ENCODE measurements around the gene MRPL20.

The MRPL20 gene

DNA sequence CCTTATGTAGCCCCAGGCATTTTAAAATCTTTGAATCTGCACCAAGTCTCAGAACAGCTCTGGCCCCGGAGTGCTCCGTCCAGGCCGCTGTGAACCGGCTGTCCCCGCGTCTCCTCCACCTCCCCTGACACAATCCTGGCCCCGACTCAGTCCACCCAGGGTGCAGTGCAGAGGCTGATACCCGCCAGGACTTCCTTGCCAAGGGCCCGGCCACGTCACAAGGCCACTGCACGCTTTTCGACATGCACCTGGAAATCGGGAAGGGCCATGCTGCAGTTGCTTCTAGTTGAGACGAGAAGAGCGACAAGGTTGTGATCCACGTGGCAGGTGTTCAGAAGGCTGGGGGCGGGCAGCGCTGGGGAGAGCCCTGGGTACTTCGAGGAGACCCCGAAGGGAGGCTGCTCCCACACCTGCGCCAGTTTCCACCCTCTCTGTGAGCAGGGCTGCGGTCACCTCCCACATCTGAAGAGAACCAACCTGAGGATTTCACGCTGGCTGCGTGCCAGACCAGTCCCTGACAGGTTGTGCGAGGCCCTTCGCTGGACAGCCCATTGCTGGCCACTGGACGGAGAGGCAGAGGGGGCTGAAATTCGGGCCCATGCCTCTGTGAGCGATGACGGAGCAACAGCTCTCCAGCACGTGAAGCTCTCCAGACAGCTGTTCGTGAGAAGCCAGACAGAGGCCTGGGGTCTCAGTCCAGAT is 35.1 kb upstream of the MRPL20 start:
- no peak for TF ChIP-seq JUND (IDR thresholded peaks at IDR 0.05; ENCODE audit: low read depth)
- in situ Hi-C loops (cut with HindIII; ENCODE audit: low pct_unique_long_range_greater_than_20kb, low sequenced_read_pairs): no loop called here
- no peak for DNase-seq (ENCODE audit: low read depth in 1 of 2, low spot score in 1 of 2)

DNA sequence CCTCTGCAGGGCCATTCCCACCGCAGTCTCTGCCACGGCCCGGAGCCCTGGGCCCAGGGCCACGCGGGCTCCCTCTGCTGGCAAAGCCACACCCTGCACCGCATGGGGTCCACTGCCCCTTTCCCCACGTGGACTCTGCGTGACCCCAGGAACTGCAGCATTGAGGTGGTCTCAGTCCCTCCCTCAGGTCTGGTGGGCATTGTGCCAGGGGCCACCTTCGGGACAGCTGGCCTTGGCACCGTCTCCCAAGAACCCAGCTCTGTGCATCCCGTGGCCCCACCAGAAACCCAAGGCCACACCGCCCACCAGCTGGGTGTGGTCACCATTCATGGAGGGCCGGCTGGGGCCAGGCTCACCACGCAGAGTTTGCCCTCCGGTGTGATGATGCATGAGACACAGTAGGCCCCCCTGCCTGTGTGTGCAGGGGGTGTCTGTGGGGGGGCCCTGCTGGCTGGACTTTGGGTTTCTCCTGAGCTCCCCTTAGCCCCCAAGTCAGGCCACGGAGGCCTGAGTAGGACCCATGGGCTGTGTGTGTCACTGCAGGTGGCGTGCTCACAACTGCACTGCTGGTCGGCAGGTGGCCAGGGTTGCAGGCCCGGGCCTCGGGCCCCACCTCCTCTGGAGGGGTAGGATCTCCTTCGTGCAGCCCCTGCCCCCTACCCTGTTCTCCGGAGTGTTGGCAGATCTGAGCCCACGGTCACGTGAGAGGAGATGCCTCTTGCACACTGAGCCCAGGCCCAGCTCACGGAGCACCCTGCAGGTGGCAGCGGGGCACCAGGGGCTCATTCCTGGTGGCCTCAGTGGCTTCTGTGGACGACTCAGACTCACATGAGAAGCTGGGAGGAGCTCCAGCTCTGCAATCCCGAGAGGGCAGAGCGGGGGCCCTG is 34.2 kb upstream of the MRPL20 start:
- in situ Hi-C loops (cut with HindIII; ENCODE audit: low pct_unique_long_range_greater_than_20kb, low sequenced_read_pairs): no loop called here
- TF ChIP-seq JUND (IDR thresholded peaks at IDR 0.05; ENCODE audit: low read depth): no peak
- peak in 1 of 2 experiments; percentile 41 for DNase-seq (ENCODE audit: low read depth in 1 of 2, low spot score in 1 of 2)

DNA sequence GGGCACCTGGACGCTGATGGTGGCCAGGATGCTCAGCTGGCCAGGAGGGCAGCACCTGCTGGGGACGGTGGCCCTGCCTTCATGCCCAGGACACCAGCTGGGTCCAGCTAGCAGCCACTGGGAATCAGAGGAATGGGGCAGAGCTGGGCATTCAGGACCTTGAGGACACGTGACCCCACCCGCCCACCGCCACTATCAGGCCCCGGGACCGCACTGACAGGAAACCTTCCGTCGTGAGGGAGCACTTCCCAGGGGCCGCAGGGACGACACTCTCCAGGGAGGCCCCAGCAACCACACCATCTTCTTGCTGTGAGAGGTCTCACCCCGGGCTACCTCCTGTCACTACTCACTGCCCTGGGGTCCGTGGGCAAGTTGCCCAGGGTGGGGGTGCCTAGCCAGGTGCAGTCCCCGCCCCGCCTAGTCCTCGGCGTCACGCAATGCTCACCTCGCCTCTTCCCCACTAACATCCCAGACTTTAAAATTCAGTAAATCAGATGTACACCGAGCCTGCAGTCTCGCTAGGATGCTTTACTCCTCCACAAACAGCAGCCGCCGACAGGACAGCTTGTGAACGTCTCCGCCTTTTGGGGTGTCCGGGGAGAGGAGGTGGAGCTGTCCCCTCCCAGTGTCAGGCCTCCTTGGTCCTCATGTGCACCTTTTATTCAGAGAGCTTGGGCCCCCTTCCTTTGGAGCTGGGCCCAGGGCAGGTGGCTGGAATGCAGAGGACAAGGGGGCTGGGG is 33.3 kb upstream of the MRPL20 start:
- DNase-seq (ENCODE audit: low read depth in 1 of 2, low spot score in 1 of 2): no peak
- TF ChIP-seq JUND (IDR thresholded peaks at IDR 0.05; ENCODE audit: low read depth): no peak
- in situ Hi-C loops (cut with HindIII; ENCODE audit: low pct_unique_long_range_greater_than_20kb, low sequenced_read_pairs): no loop called here

DNA sequence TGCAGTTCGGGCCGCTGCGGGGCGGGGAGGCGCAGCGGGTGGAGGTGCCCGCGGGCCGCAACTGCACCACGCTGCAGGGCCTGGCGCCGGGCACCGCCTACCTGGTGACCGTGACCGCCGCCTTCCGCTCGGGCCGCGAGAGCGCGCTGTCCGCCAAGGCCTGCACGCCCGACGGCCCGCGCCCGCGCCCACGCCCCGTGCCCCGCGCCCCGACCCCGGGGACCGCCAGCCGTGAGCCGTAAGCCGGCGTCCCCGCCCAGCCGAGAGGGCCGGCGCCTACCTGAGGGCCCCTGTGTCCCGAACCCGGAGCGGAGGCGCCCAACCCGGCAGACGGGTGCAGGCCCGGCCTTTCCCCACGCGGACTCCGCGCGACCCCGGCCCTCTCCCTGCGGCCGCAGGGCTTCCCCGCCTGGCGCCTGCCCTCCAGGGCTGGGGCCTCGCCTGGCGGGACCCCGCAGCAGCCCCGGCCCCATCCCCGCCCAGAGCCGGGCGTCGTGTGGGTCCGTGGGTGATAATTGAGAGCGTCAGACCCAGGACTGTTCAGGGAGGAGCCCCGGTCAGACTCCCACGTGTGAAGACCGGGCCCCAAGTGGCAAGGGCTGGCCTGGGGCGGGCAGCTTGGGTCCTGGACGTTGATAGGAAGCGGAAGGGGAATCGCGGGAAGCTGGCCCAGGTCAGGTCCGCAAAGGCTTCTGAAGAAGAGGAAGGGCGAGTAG is 32.6 kb upstream of the MRPL20 start:
- DNase-seq (ENCODE audit: low read depth in 1 of 2, low spot score in 1 of 2): no peak
- TF ChIP-seq JUND (IDR thresholded peaks at IDR 0.05; ENCODE audit: low read depth): no peak
- in situ Hi-C loops (cut with HindIII; ENCODE audit: low pct_unique_long_range_greater_than_20kb, low sequenced_read_pairs): no loop called here

DNA sequence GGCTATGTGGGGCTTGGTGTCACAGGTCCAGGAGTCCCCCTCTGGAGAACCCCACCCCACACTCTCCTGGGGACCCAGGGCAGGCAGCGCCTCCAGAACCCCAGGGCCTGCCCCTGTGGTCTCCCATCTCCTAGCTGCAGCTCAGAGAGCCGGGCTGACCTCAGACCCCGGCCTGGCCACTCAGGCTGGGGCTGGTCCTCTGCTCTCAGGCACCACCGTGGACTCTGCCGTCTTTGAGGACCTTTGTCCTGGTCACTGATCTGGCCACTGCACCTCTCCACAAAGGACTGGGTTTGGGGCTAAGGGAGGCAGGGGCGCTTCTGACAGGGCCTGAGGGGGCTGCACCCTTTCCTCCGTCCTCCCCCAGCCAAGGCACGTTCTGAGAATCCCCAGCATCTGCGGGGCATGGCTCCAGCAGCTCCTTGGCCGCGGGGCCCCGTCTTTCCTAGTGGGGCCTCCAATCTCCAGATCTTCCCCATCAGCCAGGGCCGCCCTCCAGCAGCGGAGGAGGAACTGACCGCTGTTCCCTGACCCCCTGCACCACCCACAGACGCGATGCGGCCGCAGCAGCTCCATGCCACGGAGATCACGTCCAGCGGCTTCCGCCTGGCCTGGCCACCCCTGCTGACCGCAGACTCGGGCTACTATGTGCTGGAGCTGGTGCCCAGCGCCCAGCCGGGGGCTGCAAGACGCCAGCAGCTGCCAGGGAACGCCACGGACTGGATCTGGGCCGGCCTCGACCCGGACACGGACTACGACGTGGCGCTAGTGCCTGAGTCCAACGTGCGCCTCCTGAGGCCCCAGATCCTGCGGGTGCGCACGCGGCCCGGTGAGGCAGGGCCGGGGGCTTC is 31.7 kb upstream of the MRPL20 start:
- no peak for DNase-seq (ENCODE audit: low read depth in 1 of 2, low spot score in 1 of 2)
- TF ChIP-seq JUND (IDR thresholded peaks at IDR 0.05; ENCODE audit: low read depth): no peak
- in situ Hi-C loops (cut with HindIII; ENCODE audit: low pct_unique_long_range_greater_than_20kb, low sequenced_read_pairs): no loop called here

DNA sequence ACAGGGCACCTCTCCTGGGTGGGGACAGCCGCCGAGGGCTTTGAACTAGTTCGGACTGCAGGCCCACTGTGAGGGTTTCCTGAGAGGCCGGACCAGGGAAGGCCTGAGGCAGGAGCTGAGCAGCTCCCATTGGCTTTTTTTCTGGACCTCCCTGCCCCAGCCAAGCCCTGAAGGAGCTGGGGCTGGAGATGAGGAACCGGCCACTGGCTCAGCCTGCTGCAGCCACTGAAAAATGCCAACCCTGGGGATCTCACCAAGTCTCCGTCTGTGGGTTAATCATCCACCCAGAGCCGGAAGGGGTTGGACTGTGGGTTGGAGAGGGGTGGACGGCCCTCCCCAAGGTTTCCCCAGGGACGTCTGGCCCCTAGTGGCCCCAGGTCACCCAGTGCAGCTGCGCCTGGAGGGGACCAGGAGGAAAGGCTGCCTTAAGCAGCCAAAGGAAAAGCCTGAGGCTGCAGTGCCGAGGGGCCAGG is 30.8 kb upstream of the MRPL20 start:
- in situ Hi-C loops (cut with HindIII; ENCODE audit: low pct_unique_long_range_greater_than_20kb, low sequenced_read_pairs): no loop called here
- no peak for TF ChIP-seq JUND (IDR thresholded peaks at IDR 0.05; ENCODE audit: low read depth)
- no peak for DNase-seq (ENCODE audit: low read depth in 1 of 2, low spot score in 1 of 2)

DNA sequence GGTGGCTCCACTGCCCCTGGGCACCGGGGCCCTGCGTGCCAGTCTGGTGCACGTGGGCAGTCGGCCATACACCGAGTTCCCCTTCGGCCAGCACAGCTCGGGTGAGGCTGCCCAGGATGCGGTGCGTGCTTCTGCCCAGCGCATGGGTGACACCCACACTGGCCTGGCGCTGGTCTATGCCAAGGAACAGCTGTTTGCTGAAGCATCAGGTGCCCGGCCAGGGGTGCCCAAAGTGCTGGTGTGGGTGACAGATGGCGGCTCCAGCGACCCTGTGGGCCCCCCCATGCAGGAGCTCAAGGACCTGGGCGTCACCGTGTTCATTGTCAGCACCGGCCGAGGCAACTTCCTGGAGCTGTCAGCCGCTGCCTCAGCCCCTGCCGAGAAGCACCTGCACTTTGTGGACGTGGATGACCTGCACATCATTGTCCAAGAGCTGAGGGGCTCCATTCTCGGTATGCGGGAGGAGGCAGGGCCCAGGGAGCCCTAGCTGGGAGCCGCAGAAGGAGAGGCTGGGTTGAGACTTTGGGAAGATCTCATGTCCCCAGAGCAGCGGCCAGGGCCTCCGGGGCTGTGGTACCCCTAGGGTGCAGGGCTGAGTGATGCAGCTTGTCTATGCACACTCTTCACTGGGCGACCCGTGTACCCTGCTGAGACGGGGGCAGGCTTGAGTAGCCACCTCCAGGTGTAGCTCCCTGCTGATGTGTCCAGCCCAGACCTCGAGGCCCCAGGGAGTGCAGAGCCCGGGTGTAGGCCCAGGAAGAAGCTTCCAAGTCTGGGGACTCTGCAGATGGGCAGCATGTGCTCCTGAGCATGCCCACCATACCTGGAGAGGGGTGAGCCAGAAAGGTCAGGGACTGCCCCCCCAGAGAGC is 30.2 kb upstream of the MRPL20 start:
- DNase-seq (ENCODE audit: low read depth in 1 of 2, low spot score in 1 of 2): no peak
- no peak for TF ChIP-seq JUND (IDR thresholded peaks at IDR 0.05; ENCODE audit: low read depth)

DNA sequence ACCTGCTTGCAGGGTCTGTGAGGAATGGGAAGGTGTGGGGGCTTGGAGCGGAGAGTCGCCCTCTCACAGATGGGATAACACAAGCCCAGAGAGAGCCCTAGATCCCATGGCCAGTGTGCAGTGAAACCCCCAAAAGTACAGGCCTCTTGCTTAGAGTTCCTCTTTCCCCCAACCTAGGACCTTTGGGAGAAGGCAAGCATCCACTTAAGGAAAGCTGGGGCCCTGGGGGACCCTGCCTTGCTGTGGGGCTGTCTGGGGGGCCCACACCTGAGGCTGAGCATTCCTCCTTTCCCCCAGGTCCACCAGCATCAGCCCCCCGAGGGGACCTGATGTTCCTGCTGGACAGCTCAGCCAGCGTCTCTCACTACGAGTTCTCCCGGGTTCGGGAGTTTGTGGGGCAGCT is 29.5 kb upstream of the MRPL20 start:
- in situ Hi-C loops (cut with HindIII; ENCODE audit: low pct_unique_long_range_greater_than_20kb, low sequenced_read_pairs): no loop called here
- TF ChIP-seq JUND (IDR thresholded peaks at IDR 0.05; ENCODE audit: low read depth): no peak
- no peak for DNase-seq (ENCODE audit: low read depth in 1 of 2, low spot score in 1 of 2)

More for the DNA sequence above, 30.2 kb upstream of the MRPL20 start:
- in situ Hi-C loops (cut with HindIII; ENCODE audit: low pct_unique_long_range_greater_than_20kb, low sequenced_read_pairs): no loop called here

DNA sequence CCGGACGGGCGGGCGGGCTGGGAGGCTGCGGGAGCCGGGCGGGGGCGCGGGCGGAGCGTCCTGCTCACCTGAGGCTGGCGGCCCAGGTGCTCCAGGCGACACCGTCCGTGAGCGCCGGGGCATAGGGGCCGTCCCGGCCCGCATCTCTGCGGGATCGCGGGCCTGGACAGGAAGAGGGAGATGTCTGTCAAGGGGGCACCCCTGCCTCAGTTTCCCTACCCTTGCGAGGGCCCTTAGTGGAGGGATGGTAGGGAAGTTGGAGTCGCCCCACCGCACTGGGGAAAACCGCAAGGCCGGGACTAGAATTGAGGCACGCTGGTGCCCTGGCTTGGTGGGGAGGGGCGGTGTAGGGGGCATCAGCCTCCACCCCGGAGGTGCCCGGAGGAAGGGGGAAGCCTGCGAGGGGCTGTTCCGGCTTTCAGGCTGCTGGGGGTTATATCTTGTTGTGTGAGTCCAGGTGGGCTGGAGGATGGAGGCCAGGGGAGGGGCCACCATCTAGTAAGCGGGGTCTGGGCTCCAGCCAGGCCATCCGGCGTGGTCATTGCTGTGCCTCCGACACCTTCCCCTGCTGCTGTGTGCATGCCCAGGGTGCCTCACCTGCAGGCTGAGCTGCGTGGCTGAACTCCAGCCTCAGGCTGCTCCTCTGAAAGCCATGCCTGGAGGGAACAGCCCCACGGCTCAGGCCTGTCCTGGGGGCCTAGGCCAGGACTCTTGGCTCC is 29.0 kb upstream of the MRPL20 start:
- TF ChIP-seq JUND (IDR thresholded peaks at IDR 0.05; ENCODE audit: low read depth): no peak
- no peak for DNase-seq (ENCODE audit: low read depth in 1 of 2, low spot score in 1 of 2)
- in situ Hi-C loops (cut with HindIII; ENCODE audit: low pct_unique_long_range_greater_than_20kb, low sequenced_read_pairs): no loop called here
